ENCODE measurements around the gene SULT1E1. TPM values are rescaled to one million over a fixed set of nuclear protein-coding genes. Genes with fewer than 3 reads are reported as not detected.

Gene SULT1E1
- total RNA-seq, 4 donors from 2014 or later: 18.6 to 198 (median 44.1) TPM

DNA sequence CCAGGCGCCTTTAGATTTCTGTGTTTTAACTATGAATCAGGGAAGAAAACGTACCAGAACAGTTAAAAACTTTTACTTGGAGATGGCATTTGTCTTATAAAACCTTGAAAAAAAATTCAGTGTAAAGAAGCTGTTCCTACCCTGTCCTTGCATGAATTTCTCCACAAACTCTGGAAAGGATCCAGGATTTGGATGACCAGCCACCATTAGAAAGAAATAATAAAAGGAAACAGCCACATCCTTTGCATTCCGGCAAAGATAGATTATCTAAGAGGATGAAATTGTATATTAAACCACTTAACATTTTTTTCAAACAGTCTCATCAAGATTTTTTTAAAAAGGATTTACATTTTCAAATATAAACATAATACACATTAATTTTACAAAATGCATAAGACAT is 10.6 kb downstream of the SULT1E1 start:
- no peak for DNase-seq (ENCODE audit: low spot score in 2 of 2)
- no peaks in the 10 kb centered on the region for H3K9me3 ChIP-seq
- no peak overlapping the region for H3K4me3 ChIP-seq
- no peaks in the 10 kb centered on the region for H3K4me1 ChIP-seq
- H3K36me3 ChIP-seq: no peaks in the 10 kb centered on the region
- TF ChIP-seq POLR2AphosphoS5 (IDR thresholded peaks at IDR 0.05) (no peak), EP300 (IDR thresholded peaks at IDR 0.05) (no peak), POLR2A (IDR thresholded peaks at IDR 0.05) (no peak)
- TF ChIP-seq, protein P1, sequence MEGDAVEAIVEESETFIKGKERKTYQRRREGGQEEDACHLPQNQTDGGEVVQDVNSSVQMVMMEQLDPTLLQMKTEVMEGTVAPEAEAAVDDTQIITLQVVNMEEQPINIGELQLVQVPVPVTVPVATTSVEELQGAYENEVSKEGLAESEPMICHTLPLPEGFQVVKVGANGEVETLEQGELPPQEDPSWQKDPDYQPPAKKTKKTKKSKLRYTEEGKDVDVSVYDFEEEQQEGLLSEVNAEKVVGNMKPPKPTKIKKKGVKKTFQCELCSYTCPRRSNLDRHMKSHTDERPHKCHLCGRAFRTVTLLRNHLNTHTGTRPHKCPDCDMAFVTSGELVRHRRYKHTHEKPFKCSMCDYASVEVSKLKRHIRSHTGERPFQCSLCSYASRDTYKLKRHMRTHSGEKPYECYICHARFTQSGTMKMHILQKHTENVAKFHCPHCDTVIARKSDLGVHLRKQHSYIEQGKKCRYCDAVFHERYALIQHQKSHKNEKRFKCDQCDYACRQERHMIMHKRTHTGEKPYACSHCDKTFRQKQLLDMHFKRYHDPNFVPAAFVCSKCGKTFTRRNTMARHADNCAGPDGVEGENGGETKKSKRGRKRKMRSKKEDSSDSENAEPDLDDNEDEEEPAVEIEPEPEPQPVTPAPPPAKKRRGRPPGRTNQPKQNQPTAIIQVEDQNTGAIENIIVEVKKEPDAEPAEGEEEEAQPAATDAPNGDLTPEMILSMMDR (IDR thresholded peaks at IDR 0.05): no peak
- no peak overlapping the region for H3K27ac ChIP-seq
- WGBS: 72% methylated on average over 3 of the region's 3 CpGs
- H3K27me3 ChIP-seq: no peaks in the 10 kb centered on the region

- Histone ChIP-seq H3K4me3 (no peak overlapping the region), H3K4me1 (no peaks in the 10 kb centered on the region), H3K27ac (no peak overlapping the region), H3K9me3 (no peaks in the 10 kb centered on the region), H3K36me3 (no peaks in the 10 kb centered on the region), H3K27me3 (no peaks in the 10 kb centered on the region)
- no peak for DNase-seq (ENCODE audit: low spot score in 2 of 2)
- TF ChIP-seq, protein P1 (IDR thresholded peaks at IDR 0.05): no peak
- 90% methylated on average over 1 of the region's 1 CpG for WGBS
These were observed 11.9 kb downstream of the SULT1E1 start for GRCh38 chr4:69848028-69848427.

DNA sequence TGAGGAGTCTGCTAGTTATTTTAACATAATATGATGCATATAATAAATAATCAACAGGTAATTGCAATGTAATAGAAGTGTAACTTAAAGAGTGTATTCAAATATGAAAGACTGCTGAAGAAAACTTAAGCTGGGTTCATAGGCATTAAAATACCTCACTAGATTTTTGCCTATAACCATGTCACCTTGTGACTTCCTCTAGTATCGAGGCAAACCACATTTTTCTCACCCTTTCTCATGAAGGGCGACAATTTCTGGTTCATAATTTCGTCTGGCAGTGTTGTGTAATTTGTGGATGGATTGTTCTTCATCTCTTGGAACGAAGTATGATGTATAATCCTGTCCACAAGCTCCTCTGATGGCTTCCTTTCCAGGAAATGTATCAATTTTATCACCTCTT is 16.0 kb downstream of the SULT1E1 start:
- H3K9me3 ChIP-seq: no peaks in the 10 kb centered on the region
- no peaks in the 10 kb centered on the region for H3K36me3 ChIP-seq
- 75% methylated on average over 4 of the region's 4 CpGs for WGBS
- no peak overlapping the region for H3K27ac ChIP-seq
- no peak overlapping the region for H3K4me3 ChIP-seq
- H3K4me1 ChIP-seq: peaks cover 4% of the 10 kb centered on the region
- TF ChIP-seq, protein P1 (IDR thresholded peaks at IDR 0.05): no peak
- TF ChIP-seq EP300 (IDR thresholded peaks at IDR 0.05) (no peak), POLR2AphosphoS5 (IDR thresholded peaks at IDR 0.05) (no peak), POLR2A (IDR thresholded peaks at IDR 0.05) (no peak)
- no peak for DNase-seq (ENCODE audit: low spot score in 2 of 2)
- no peaks in the 10 kb centered on the region for H3K27me3 ChIP-seq

GRCh38 chr4:69843301-69843700 is 16.6 kb downstream of the SULT1E1 start:
- H3K9me3 ChIP-seq: no peaks in the 10 kb centered on the region
- H3K4me3 ChIP-seq: no peak overlapping the region
- H3K4me1 ChIP-seq: peaks cover 4% of the 10 kb centered on the region
- WGBS: 0% methylated on average over 1 of the region's 1 CpG
- H3K27ac ChIP-seq: no peak overlapping the region
- TF ChIP-seq, protein P1 (IDR thresholded peaks at IDR 0.05): no peak
- TF ChIP-seq POLR2AphosphoS5 (IDR thresholded peaks at IDR 0.05) (no peak), EP300 (IDR thresholded peaks at IDR 0.05) (no peak), POLR2A (IDR thresholded peaks at IDR 0.05) (no peak)
- H3K27me3 ChIP-seq: no peaks in the 10 kb centered on the region
- no peaks in the 10 kb centered on the region for H3K36me3 ChIP-seq
- no peak for DNase-seq (ENCODE audit: low spot score in 2 of 2)

DNA sequence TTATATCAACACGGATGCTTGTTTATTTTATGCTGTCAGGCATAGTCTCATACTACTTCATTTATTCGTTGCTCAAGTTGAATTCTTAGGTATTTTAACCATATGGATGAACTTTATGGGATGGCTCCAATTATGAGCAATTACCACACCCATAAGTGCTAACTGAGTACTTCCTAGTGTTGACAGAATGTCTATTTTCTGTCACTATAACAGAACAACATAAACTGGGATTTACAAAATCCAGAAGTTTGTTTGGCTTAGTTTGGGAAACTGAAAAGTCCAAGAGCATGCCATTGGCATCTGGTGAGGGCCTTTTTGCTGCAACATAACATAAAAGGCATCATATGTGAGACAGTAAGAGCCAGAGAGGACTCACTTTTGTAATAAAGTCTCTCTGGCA is 21.0 kb downstream of the SULT1E1 start:
- WGBS: 63% methylated on average over 2 of the region's 2 CpGs
- no peak for DNase-seq (ENCODE audit: low spot score in 2 of 2)
- Histone ChIP-seq H3K36me3 (no peaks in the 10 kb centered on the region), H3K4me1 (peaks cover 8% of the 10 kb centered on the region), H3K4me3 (no peak overlapping the region), H3K27me3 (no peaks in the 10 kb centered on the region), H3K9me3 (no peaks in the 10 kb centered on the region), H3K27ac (no peak overlapping the region)
- TF ChIP-seq POLR2A (IDR thresholded peaks at IDR 0.05) (no peak), POLR2AphosphoS5 (IDR thresholded peaks at IDR 0.05) (no peak), EP300 (IDR thresholded peaks at IDR 0.05) (no peak)
- TF ChIP-seq, protein P1 (IDR thresholded peaks at IDR 0.05): no peak
